Mesenteric fat pad (tissue), 1 donor: ENCODE data around the gene MRPL37. TPM values are rescaled to one million over a fixed set of nuclear protein-coding genes. Genes with fewer than 3 reads are reported as not detected.

ENCODE experiments used
- DNase-seq: peaks from one replicate; pipeline ENCODE4 v3.0.0-alpha.2; 2020; ENCODE audit warnings: low spot score
- total RNA-seq: library from RNA; stranded (reverse); fragmentation: NEBNext Ultra II Directional; extraction: Animal tissue kit (Norgen Biotek cat#: 25700); gene quantifications from one replicate; pipeline ENCODE4 v1.2.1, GENCODE V29; 2021
- donor health status: DM: yes; HTN: yes; CAD: no.

Gene MRPL37
- total RNA-seq, 1 donor from 2014 or later = 54.2 TPM

- no peak for DNase-seq
Measured at GRCh38 chr1:54259546-54260140, 59.7 kb downstream of the MRPL37 start.

- no peak for DNase-seq
Measured at GRCh38 chr1:54260810-54261209, 60.8 kb downstream of the MRPL37 start.

- no peak for DNase-seq
Measured at GRCh38 chr1:54262244-54262643, 62.3 kb downstream of the MRPL37 start.

GRCh38 chr1:54263601-54264226, 63.7 kb downstream of the MRPL37 start:
- DNase-seq = no peak

DNA sequence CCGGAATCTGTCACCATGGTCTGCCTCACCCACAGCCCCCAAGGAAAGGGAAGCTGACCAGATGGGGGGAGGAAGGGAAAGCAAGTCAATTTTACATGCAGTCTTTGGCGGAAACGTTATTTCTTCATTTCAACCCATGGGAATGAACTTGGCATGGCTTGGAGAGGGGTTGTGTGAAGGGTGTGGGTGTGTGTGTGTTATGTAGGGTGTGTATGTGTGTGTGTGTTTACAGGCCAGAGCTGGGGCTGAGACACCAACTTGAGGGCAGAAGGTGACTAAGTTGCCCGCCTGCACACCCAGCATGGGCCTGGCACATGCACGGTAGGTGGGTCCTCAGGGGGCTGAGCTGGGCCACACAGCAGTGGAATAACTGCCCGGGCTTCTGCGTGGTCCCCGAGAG, 65.2 kb downstream of the MRPL37 start:
- DNase-seq = no peak

DNA sequence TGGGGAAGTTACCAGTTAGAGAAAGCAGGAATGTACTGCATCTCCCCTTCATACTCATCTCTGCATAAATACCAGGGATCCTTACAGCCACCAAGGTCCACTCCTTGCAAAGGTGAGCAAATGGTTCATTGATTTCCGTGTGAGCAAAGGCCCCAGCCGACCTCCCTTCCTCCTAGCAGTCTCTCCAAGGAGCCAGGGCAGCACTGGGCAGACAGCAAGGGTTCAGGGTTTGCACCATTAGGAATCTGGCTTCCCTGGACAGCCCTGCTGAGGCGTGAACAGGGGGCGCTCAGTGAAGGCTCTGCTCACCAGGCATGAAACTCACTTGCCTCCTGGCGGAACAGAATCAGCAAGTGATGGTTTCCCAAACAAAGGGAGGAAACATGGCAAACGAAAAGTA, 65.7 kb downstream of the MRPL37 start:
- no peak for DNase-seq

DNA sequence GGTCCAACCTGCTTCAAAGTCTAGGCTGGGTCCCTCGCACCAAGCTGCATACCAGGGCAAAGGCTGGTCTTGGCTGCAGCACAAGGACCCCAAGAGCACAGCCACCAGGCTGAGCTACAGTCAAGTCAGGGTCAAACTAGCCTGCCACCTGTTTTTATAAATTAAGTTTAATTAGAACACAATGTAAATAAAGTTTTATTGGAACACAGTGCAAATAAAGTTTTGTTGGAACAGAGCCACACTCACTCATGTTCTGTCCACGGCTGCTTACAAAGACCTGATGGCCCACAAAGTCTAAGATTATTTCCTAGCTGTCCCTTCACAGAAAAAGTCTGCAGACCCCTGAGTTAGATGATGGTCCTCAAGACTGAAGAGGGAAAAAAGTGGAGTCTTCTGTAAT, 66.2 kb downstream of the MRPL37 start:
- no peak for DNase-seq

DNA sequence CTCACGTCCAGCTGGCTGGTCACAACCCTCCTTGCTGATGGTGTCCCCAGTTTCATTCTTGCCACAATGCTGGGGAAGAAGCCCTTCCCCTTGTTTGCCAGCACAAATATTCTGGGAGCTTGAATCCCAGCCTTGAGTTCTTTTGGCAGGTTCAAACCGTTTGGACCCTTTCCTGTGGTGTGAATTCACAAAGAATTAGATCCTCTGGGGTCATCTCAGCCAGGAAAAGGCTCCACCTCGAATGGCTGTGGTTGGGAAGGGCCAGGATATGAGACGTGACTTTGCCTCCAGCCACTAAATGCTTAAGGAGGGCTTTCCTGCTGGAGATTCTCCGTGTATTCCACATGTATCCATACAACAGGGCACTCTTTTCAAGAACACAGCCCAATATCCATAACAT, 66.9 kb downstream of the MRPL37 start:
- DNase-seq = no peak

Other genes starting within 250 kb of the MRPL37 start
- gene LDLRAD1, start 182.0 kb upstream of the MRPL37 start, total RNA-seq = not detected
- gene TMEM59, start 147.0 kb upstream of the MRPL37 start, total RNA-seq = 364 TPM
- 4.2 TPM for gene TCEANC2, start 146.6 kb upstream of the MRPL37 start, total RNA-seq
- gene CDCP2, start 47.2 kb upstream of the MRPL37 start, total RNA-seq = 0.19 TPM
- 5.2 TPM for gene CYB5RL, start 137 bp upstream of the MRPL37 start, total RNA-seq
- gene SSBP3, start 206.2 kb downstream of the MRPL37 start, total RNA-seq = 41.1 TPM